ENCODE data around the gene CDS2. TPM values are rescaled to one million over a fixed set of nuclear protein-coding genes. Genes with fewer than 3 reads are reported as not detected.
"Not testable (repeated sequence)": the region's sequence is repeated elsewhere in the genome, so short reads cannot be mapped to it uniquely, and the experiment has no call there.

The CDS2 gene
- total RNA-seq, 1 donor from 2014 or later: 44.9 TPM

GRCh38 chr20:5096463-5096862 lies 30.3 kb upstream of the CDS2 start:
- Mint-ChIP-seq H3K4me3 (no peak overlapping the region), H3K4me1 (no peaks in the 10 kb centered on the region), H3K27ac (no peak overlapping the region), H3K9me3 (no peaks in the 10 kb centered on the region), H3K27me3 (ENCODE audit: low read depth) (no peaks in the 10 kb centered on the region), H3K36me3 (peaks cover 34% of the 10 kb centered on the region)
- no peak for TF ChIP-seq CTCF (IDR thresholded peaks at IDR 0.05; ENCODE audit: unreplicated experiment)
- DNase-seq (ENCODE audit: low spot score in 2 of 2, unreplicated experiment in 2 of 2): no peak

- H3K4me1 Mint-ChIP-seq; H3K4me3 Mint-ChIP-seq; DNase-seq (ENCODE audit: low spot score in 2 of 2, unreplicated experiment in 2 of 2); H3K9me3 Mint-ChIP-seq; H3K27ac Mint-ChIP-seq; H3K27me3 Mint-ChIP-seq (ENCODE audit: low read depth): not testable (repeated sequence)
- H3K36me3 Mint-ChIP-seq: peaks cover 48% of the 10 kb centered on the region
Measured at GRCh38 chr20:5099009-5099408, 27.8 kb upstream of the CDS2 start.

GRCh38 chr20:5099909-5100308 lies 26.9 kb upstream of the CDS2 start:
- not testable (repeated sequence) for H3K9me3 Mint-ChIP-seq; H3K27me3 Mint-ChIP-seq (ENCODE audit: low read depth); H3K4me1 Mint-ChIP-seq; H3K4me3 Mint-ChIP-seq; DNase-seq (ENCODE audit: low spot score in 2 of 2, unreplicated experiment in 2 of 2); H3K27ac Mint-ChIP-seq
- peaks cover 55% of the 10 kb centered on the region for H3K36me3 Mint-ChIP-seq

- peak; percentile 95 for TF ChIP-seq CTCF (IDR thresholded peaks at IDR 0.05; ENCODE audit: unreplicated experiment)
- peaks cover 57% of the 10 kb centered on the region for H3K36me3 Mint-ChIP-seq
- peak; percentile 46 to 80 for DNase-seq (ENCODE audit: low spot score in 2 of 2, unreplicated experiment in 2 of 2)
- H3K9me3 Mint-ChIP-seq: peaks cover 5% of the 10 kb centered on the region
- H3K4me3 Mint-ChIP-seq: no peak overlapping the region
- H3K27ac Mint-ChIP-seq: peak overlapping the region; percentile 61
- no peaks in the 10 kb centered on the region for H3K27me3 Mint-ChIP-seq (ENCODE audit: low read depth)
- no peaks in the 10 kb centered on the region for H3K4me1 Mint-ChIP-seq
Measured at GRCh38 chr20:5100684-5101347, 26.0 kb upstream of the CDS2 start.

GRCh38 chr20:5104479-5104878 lies 22.3 kb upstream of the CDS2 start:
- Mint-ChIP-seq H3K9me3 (peaks cover 5% of the 10 kb centered on the region), H3K27me3 (ENCODE audit: low read depth) (no peaks in the 10 kb centered on the region), H3K4me3 (no peak overlapping the region), H3K27ac (no peak overlapping the region), H3K36me3 (peaks cover 47% of the 10 kb centered on the region), H3K4me1 (no peaks in the 10 kb centered on the region)
- no peak for DNase-seq (ENCODE audit: low spot score in 2 of 2, unreplicated experiment in 2 of 2)
- no peak for TF ChIP-seq CTCF (IDR thresholded peaks at IDR 0.05; ENCODE audit: unreplicated experiment)

- Mint-ChIP-seq H3K27ac (no peak overlapping the region), H3K4me3 (no peak overlapping the region), H3K4me1 (peaks cover 12% of the 10 kb centered on the region), H3K36me3 (peaks cover 22% of the 10 kb centered on the region), H3K9me3 (peaks cover 4% of the 10 kb centered on the region), H3K27me3 (ENCODE audit: low read depth) (no peaks in the 10 kb centered on the region)
- DNase-seq (ENCODE audit: low spot score in 2 of 2, unreplicated experiment in 2 of 2): no peak
- no peak for TF ChIP-seq CTCF (IDR thresholded peaks at IDR 0.05; ENCODE audit: unreplicated experiment)
Measured at GRCh38 chr20:5109276-5109675, 17.5 kb upstream of the CDS2 start.

GRCh38 chr20:5113615-5113986 lies 13.2 kb upstream of the CDS2 start:
- H3K36me3 Mint-ChIP-seq: peaks cover 28% of the 10 kb centered on the region
- peak overlapping the region; percentile 94 for H3K27ac Mint-ChIP-seq
- no peaks in the 10 kb centered on the region for H3K9me3 Mint-ChIP-seq
- TF ChIP-seq CTCF (IDR thresholded peaks at IDR 0.05; ENCODE audit: unreplicated experiment): no peak
- no peak for DNase-seq (ENCODE audit: low spot score in 2 of 2, unreplicated experiment in 2 of 2)
- no peaks in the 10 kb centered on the region for H3K27me3 Mint-ChIP-seq (ENCODE audit: low read depth)
- H3K4me3 Mint-ChIP-seq: peak overlapping the region; percentile 84
- peaks cover 25% of the 10 kb centered on the region for H3K4me1 Mint-ChIP-seq
